Neural progenitor cell (in vitro differentiated cells): ENCODE results near the gene ELOVL1. TPM values are rescaled to one million over a fixed set of nuclear protein-coding genes. Genes with fewer than 3 reads are reported as not detected.
"Not testable (repeated sequence)": the region's sequence is repeated elsewhere in the genome, so short reads cannot be mapped to it uniquely, and the experiment has no call there.

Experiments used
- DNase-seq: peaks from one replicate; pipeline ENCODE4 v3.0.0-alpha.2; 2016; ENCODE audit warnings: low spot score
- H2AFZ ChIP-seq: fragments of 200-600 bp; sonication (generic); replicated peaks from 2 replicates; pipeline ENCODE4 v1.6.1; 2016; ENCODE audit warnings: antibody characterized with exemption
- H3F3A ChIP-seq: fragments of 200-600 bp; sonication (generic); 2 replicates; pipeline ENCODE4 v1.6.1; 2016; ENCODE audit warnings: antibody characterized with exemption, low read depth
- H3K27ac ChIP-seq: fragments of 200-600 bp; sonication (generic); 2 replicates; pipeline ENCODE4 v1.5.1; 2016; ENCODE audit warnings: mild to moderate bottlenecking
- H3K27me3 ChIP-seq: fragments of 200-600 bp; sonication (generic); 2 replicates; pipeline ENCODE4 v1.6.1; 2016; ENCODE audit warnings: mild to moderate bottlenecking, moderate library complexity
- H3K36me3 ChIP-seq: fragments of 200-600 bp; sonication (generic); 2 replicates; pipeline ENCODE4 v1.5.1; 2016
- H3K4me1 ChIP-seq: fragments of 200-600 bp; sonication (generic); 2 replicates; pipeline ENCODE4 v1.6.1; 2016; ENCODE audit warnings: mixed run types
- H3K4me2 ChIP-seq: fragments of 200-600 bp; sonication (generic); 2 replicates; pipeline ENCODE4 v1.6.1; 2016
- H3K4me3 ChIP-seq: fragments of 200-600 bp; sonication (generic); 2 replicates; pipeline ENCODE4 v1.5.1; 2016
- H3K79me2 ChIP-seq: fragments of 200-600 bp; sonication (generic); 2 replicates; pipeline ENCODE4 v1.6.1; 2016; ENCODE audit warnings: low read depth
- H3K9ac ChIP-seq: fragments of 200-600 bp; sonication (generic); 2 replicates; pipeline ENCODE4 v1.6.1; 2016
- H3K9me3 ChIP-seq: fragments of 200-600 bp; sonication (generic); 2 replicates; pipeline ENCODE4 v1.5.1; 2016; ENCODE audit warnings: low read depth
- H4K20me1 ChIP-seq: fragments of 200-600 bp; sonication (generic); 2 replicates; pipeline ENCODE4 v1.6.1; 2016; ENCODE audit warnings: low read depth
- H3K27ac Mint-ChIP-seq: 3 replicates; pipeline ENCODE4 v1.8.0; 2021; ENCODE audit warnings: mixed read lengths
- H3K27me3 Mint-ChIP-seq: 2 replicates; pipeline ENCODE4 v1.8.0; 2022; ENCODE audit warnings: low read depth, mild to moderate bottlenecking, inconsistent platforms, moderate library complexity, mixed read lengths; ENCODE audit not compliant: insufficient read depth
- H3K36me3 Mint-ChIP-seq: 3 replicates; pipeline ENCODE4 v1.8.0; 2021; ENCODE audit warnings: mixed read lengths
- H3K4me1 Mint-ChIP-seq: 3 replicates; pipeline ENCODE4 v1.8.0; 2021; ENCODE audit warnings: mixed read lengths
- H3K4me3 Mint-ChIP-seq: 3 replicates; pipeline ENCODE4 v1.8.0; 2021; ENCODE audit warnings: mild to moderate bottlenecking, moderate library complexity, mixed read lengths
- H3K9me3 Mint-ChIP-seq: 3 replicates; pipeline ENCODE4 v1.8.0; 2020; ENCODE audit warnings: mixed read lengths
- EZH2 ChIP-seq: fragments of 200-600 bp; sonication (generic); IDR thresholded peaks from 2 replicates; pipeline ENCODE4 v1.6.1; 2017; ENCODE audit warnings: antibody characterized with exemption, mild to moderate bottlenecking, moderate library complexity
- EZH2phosphoT487 ChIP-seq: fragments of 200-600 bp; sonication (generic); IDR thresholded peaks from 2 replicates; pipeline ENCODE4 v1.6.1; 2017; ENCODE audit warnings: antibody characterized with exemption
- total RNA-seq: library from RNA; depleted of rRNA; stranded (reverse); fragments of >200 nt; gene quantifications from 2 replicates; pipeline ENCODE4 v1.2.3, GENCODE V29; 2015; ENCODE audit warnings: low replicate concordance
- TF ChIP-seq, protein P1 (sequence below): fragments of 200-600 bp; sonication (generic); IDR thresholded peaks from 2 replicates; pipeline ENCODE4 v1.5.1; 2017; ENCODE audit warnings: antibody characterized with exemption, mild to moderate bottlenecking

The ELOVL1 gene
- total RNA-seq, 1 donor from 2014 or later = 5.6 TPM

DNA sequence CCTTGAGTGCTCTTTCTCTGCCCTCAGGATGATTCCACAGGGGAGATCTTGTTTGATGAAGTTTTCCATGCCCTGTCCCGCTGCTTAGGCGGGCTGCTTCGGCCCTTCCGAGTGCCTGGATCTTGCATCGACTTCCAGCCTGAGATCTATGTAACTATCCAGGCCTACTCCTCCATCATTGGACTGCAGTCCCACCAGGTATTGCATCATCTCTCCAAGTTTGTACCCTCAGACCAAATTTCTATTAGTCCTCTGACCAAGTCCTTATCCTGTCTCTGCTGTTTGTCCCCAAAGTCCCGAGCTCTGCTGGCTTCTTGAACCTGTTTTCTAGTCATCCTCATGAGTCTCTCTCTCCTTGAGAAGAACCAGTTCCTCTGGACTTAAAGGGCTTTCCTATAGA is 36.5 kb upstream of the ELOVL1 start:
- Histone ChIP-seq H4K20me1 (no peaks in the 10 kb centered on the region), H3K4me1 (no peaks in the 10 kb centered on the region), H3K27me3 (no peaks in the 10 kb centered on the region), H3K9me3 (no peaks in the 10 kb centered on the region), H3K27ac (no peak overlapping the region), H3K36me3 (no peaks in the 10 kb centered on the region), H3K4me3 (no peak overlapping the region), H2AFZ (no peak overlapping the region), H3K9ac (no peak overlapping the region), H3K4me2 (no peak overlapping the region), H3K79me2 (no peaks in the 10 kb centered on the region), H3F3A (no peaks in the 10 kb centered on the region)
- Mint-ChIP-seq H3K27ac (no peak overlapping the region), H3K36me3 (peaks cover 34% of the 10 kb centered on the region), H3K9me3 (no peaks in the 10 kb centered on the region), H3K27me3 (no peaks in the 10 kb centered on the region), H3K4me1 (no peaks in the 10 kb centered on the region), H3K4me3 (no peak overlapping the region)
- TF ChIP-seq EZH2 = no peak
- TF ChIP-seq EZH2phosphoT487 = no peak
- TF ChIP-seq, protein P1, sequence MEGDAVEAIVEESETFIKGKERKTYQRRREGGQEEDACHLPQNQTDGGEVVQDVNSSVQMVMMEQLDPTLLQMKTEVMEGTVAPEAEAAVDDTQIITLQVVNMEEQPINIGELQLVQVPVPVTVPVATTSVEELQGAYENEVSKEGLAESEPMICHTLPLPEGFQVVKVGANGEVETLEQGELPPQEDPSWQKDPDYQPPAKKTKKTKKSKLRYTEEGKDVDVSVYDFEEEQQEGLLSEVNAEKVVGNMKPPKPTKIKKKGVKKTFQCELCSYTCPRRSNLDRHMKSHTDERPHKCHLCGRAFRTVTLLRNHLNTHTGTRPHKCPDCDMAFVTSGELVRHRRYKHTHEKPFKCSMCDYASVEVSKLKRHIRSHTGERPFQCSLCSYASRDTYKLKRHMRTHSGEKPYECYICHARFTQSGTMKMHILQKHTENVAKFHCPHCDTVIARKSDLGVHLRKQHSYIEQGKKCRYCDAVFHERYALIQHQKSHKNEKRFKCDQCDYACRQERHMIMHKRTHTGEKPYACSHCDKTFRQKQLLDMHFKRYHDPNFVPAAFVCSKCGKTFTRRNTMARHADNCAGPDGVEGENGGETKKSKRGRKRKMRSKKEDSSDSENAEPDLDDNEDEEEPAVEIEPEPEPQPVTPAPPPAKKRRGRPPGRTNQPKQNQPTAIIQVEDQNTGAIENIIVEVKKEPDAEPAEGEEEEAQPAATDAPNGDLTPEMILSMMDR = no peak
- no peak for DNase-seq

DNA sequence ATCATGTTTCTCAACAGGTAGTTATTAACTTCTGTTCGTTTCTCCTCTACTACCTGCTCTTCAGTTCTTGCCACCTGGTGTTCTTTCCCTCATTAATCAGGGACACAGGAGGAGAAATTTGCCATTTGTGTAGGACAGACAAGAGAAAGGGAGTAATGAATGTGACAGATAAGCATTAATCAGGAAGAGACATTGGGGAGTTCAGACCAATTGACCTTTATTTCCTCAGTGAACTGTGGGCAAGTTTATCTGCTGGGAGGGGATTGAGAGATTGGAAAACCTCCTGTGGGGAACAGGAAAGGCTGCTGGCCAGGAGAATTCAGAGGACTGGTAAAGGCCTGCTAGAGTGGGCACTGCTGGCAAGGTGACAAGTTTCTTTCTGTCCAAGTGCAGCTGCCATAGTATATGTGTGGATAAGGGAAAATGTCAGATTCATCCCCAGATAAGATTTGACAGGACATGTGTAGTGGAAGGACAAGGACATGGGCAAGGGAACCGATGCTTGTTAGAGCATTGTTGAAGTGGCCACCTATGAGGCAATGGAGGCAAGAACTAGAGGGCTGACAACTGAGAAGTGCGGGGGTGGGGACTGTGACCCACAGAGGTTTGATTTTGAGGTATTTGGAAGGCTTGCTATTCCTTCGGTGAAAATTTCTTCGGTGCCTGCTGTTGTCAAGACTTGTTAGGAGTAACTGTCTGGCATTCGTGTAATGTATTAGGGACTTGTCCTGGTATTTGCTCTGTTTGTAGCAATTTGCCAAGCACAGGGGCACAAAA is 34.5 kb upstream of the ELOVL1 start:
- no peaks in the 10 kb centered on the region for H3K9me3 ChIP-seq
- no peaks in the 10 kb centered on the region for H3F3A ChIP-seq
- no peak overlapping the region for H3K4me2 ChIP-seq
- H3K9me3 Mint-ChIP-seq = no peaks in the 10 kb centered on the region
- H3K79me2 ChIP-seq = no peaks in the 10 kb centered on the region
- H2AFZ ChIP-seq = no peak overlapping the region
- H3K27me3 Mint-ChIP-seq = peaks cover 3% of the 10 kb centered on the region
- H3K27ac Mint-ChIP-seq = no peak overlapping the region
- DNase-seq = no peak
- TF ChIP-seq, protein P1 = no peak
- no peak for TF ChIP-seq EZH2
- no peak for TF ChIP-seq EZH2phosphoT487
- H3K4me3 Mint-ChIP-seq = no peak overlapping the region
- H3K36me3 ChIP-seq = no peaks in the 10 kb centered on the region
- no peak overlapping the region for H3K9ac ChIP-seq
- no peak overlapping the region for H3K27ac ChIP-seq
- no peaks in the 10 kb centered on the region for H3K27me3 ChIP-seq
- H3K4me1 ChIP-seq = no peaks in the 10 kb centered on the region
- no peaks in the 10 kb centered on the region for H4K20me1 ChIP-seq
- peaks cover 29% of the 10 kb centered on the region for H3K36me3 Mint-ChIP-seq
- H3K4me1 Mint-ChIP-seq = no peaks in the 10 kb centered on the region
- H3K4me3 ChIP-seq = no peak overlapping the region

DNA sequence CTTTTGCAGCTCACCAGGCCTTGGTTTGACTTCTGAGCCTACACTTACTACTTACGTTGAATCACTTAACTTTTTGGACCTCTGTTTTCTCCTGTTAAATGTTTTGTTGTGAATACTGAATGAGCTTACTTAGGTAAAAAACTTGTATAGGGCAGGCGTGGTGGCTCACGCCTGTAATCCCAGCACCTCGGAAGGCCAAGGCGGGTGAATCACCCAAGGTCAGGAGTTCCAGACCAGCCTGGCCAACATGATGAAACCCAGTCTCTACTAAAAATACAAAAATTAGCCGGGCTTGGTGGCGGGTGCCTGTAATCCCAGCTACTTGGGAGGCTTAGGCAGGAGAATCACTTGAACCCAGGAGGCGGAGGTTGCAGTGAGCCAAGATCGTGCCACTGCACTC is 32.6 kb upstream of the ELOVL1 start:
- H3K4me2 ChIP-seq, H3K9ac ChIP-seq, H3K79me2 ChIP-seq, H3K27ac Mint-ChIP-seq, DNase-seq, H2AFZ ChIP-seq, H3F3A ChIP-seq, H3K9me3 Mint-ChIP-seq, H3K27me3 ChIP-seq, H3K27ac ChIP-seq, H3K9me3 ChIP-seq, H3K36me3 ChIP-seq, H4K20me1 ChIP-seq, H3K4me3 Mint-ChIP-seq, H3K27me3 Mint-ChIP-seq, H3K4me1 Mint-ChIP-seq, H3K4me1 ChIP-seq, H3K4me3 ChIP-seq: not testable (repeated sequence)
- H3K36me3 Mint-ChIP-seq = peaks cover 27% of the 10 kb centered on the region

DNA sequence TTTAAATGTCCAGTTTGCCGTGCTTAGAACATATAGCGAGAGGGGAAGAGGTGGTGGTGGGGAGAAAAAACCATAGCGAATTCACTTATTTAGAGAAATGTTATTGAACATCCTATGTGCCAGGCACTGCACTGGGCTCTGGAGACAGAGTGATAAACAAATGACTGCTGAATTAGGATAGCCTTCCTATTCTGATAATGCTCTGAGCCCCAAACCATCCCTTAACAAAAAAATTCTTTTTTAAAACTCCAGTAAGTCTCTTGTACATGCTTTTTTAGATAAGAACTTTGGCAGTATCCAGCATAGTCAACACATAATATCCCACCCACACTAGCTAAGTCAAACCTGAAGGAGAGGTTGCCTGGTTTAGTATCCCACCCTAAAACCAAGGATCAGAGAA is 30.4 kb upstream of the ELOVL1 start:
- no peak for DNase-seq
- Histone ChIP-seq H3K79me2 (no peaks in the 10 kb centered on the region), H3K4me3 (no peak overlapping the region), H3K4me2 (no peak overlapping the region), H3K27ac (no peak overlapping the region), H3K9me3 (no peaks in the 10 kb centered on the region), H3K4me1 (no peaks in the 10 kb centered on the region), H4K20me1 (no peaks in the 10 kb centered on the region), H3K36me3 (no peaks in the 10 kb centered on the region), H3K27me3 (no peaks in the 10 kb centered on the region), H3K9ac (no peak overlapping the region), H3F3A (no peaks in the 10 kb centered on the region), H2AFZ (no peak overlapping the region)
- Mint-ChIP-seq H3K27ac (no peak overlapping the region), H3K9me3 (no peaks in the 10 kb centered on the region), H3K4me3 (no peak overlapping the region), H3K4me1 (no peaks in the 10 kb centered on the region), H3K36me3 (peaks cover 13% of the 10 kb centered on the region), H3K27me3 (peaks cover 3% of the 10 kb centered on the region)
- TF ChIP-seq EZH2 (no peak), EZH2phosphoT487 (no peak)
- TF ChIP-seq, protein P1 = no peak
